22Rv1 (cell line): Measurements from ENCODE around the gene PIGZ.

Experiments used
- H3K27ac ChIP-seq: fragments of 450-650 bp; 2 replicates; pipeline ENCODE4 v1.5.1; 2017
- ZFX ChIP-seq: fragments of 450-650 bp; IDR thresholded peaks from 2 replicates; pipeline ENCODE4 v1.6.1; 2017; ENCODE audit warnings: antibody characterized with exemption, borderline replicate concordance
- TF ChIP-seq, protein P1 (sequence below): fragments of 450-650 bp; IDR thresholded peaks from 2 replicates; pipeline ENCODE4 v1.5.1; 2017; ENCODE audit warnings: mild to moderate bottlenecking

The PIGZ gene

DNA sequence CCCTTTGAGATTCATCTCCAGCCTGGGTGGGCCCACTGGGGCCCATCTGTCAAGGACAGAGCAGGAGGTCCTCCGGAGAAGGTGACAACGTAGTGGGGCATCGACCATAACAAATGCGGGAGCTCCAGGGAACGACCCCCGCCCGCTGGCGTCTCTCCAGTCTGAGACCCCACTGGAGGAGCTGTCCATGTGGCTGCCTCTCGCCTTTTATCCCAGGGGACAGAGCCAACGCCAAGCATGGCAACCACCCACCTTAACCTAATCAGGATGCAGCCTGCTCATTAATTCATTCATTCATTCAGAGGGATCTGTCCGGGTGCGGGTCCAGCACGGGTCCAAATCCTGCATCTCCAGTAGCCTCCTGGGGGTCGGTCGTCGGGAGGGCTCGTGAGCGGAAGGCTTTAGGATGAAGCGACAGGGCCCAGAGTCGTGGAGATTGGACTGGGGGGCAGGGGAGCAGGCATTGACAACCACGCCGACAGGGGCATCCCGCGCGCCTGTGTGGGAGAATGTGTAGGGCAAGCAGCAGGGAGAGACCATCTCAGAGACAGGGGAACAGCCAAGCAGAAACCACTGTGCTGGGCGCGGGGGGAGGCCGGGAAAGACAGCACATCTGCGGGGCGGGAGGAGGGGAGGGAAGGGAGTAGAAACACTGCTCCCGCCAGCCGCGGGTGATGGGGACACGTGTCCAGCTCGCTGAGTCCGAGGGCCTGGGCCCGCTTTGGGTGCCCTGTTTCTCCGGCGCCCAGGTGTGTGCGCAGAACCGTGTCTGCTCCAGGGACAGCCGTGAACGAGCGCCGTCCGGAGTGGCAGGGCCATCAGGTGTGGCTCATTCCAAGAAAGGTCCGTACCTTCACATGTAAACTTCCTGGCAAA lies 1.9 kb downstream of the PIGZ start:
- TF ChIP-seq, protein P1, sequence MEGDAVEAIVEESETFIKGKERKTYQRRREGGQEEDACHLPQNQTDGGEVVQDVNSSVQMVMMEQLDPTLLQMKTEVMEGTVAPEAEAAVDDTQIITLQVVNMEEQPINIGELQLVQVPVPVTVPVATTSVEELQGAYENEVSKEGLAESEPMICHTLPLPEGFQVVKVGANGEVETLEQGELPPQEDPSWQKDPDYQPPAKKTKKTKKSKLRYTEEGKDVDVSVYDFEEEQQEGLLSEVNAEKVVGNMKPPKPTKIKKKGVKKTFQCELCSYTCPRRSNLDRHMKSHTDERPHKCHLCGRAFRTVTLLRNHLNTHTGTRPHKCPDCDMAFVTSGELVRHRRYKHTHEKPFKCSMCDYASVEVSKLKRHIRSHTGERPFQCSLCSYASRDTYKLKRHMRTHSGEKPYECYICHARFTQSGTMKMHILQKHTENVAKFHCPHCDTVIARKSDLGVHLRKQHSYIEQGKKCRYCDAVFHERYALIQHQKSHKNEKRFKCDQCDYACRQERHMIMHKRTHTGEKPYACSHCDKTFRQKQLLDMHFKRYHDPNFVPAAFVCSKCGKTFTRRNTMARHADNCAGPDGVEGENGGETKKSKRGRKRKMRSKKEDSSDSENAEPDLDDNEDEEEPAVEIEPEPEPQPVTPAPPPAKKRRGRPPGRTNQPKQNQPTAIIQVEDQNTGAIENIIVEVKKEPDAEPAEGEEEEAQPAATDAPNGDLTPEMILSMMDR: no peak
- no peak overlapping the region for H3K27ac ChIP-seq

DNA sequence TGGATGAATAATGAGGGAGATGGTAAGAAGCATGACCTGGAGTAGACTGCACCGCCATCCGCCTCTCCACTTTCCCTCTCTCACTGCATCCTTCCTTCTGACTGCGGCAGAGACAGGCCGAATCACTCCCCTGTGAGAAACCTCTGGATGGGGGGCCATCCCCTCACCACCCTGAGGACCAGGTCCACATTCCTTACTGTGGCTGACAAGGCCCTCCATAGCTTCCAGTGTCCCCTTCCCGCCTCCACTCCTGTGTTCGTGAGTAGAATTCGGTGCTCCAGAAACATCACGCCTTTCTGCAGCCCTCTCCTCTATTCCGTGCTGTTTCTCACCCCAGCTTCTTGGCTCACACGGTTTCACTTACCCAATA lies 2.8 kb downstream of the PIGZ start:
- TF ChIP-seq ZFX: no peak
- TF ChIP-seq, protein P1: no peak
- H3K27ac ChIP-seq: no peak overlapping the region

DNA sequence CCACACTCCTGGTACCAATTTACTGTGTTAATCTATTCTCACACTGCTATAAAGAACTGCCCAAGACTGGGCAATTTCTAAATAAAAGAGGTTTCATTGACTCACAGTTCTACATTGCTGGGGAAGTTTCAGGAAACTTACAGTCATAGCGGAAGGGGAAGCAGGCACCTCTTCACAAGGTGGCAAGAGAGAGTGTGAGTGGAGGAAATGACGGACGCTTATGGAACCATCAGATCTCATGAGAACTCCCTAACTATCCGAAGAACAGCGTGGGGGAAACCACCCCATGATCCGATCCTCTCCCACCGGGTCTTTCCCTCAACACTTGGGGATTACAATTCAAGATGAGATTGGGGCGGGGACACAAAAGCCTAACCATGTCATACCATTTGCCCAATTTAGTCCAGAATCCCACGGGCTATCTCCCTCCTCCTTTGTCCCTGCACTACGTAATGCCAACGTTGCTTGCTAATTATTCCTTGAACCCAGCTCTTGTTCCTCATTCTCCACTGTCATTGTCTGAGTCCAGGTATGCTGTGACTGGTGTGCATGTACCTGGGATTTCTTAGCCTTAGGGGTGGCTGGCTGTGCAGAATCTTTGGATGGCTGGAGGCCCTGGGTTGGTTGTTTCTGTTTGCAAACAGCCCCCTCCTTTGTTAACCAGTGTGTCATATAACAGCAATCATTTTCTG lies 3.4 kb downstream of the PIGZ start:
- H3K27ac ChIP-seq: no peak overlapping the region
- TF ChIP-seq ZFX: no peak
- TF ChIP-seq, protein P1: no peak

DNA sequence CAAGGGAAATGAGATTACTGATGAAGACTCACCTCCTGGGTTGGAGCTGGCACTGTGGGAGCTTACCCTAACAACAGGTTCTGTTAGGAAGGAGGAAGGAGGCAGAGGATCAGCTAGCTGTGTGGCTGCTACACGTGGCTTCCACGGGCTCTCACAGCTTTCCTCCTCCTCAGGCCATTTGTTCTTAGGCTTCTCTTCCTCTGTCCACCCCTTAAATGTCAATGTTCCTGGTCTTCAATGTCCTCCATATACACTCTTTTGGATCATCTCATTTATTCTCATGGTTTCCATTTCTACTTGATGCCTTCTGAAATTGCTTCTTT lies 5.0 kb downstream of the PIGZ start:
- TF ChIP-seq, protein P1: no peak
- no peak for TF ChIP-seq ZFX
- H3K27ac ChIP-seq: no peak overlapping the region

DNA sequence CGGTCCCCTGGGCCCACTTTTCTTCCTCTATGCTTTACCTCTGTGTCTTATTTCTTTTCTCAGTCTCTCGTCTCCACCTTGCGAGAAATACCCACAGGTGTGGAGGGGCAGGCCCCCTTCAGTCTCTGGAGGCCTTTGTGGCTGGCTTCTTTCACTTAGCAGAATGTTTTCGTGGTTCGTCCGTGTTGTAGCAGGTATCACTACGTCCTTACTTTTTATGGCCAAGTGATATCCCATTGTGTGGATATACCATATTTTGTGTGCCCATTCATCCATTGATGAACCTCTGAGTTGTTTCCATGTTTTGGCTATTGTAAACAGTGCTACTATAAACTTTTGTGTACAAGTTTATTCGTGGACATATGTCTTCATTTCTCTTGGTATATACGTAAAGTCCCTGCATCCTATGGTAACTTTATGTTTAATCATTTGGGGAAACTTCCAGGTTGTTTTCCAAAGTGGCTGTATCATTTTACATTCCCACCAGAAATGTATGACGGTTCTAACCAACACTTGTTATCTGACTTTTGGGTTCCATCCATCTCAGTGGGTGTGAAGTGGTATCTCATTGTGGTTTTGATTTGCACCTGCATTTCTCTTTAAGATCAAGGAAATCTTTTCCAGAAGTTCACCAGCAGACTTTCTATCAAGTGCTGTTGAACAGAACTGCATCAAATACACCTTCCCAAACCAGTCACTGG lies 5.6 kb downstream of the PIGZ start:
- no peak for TF ChIP-seq ZFX
- TF ChIP-seq, protein P1: no peak

DNA sequence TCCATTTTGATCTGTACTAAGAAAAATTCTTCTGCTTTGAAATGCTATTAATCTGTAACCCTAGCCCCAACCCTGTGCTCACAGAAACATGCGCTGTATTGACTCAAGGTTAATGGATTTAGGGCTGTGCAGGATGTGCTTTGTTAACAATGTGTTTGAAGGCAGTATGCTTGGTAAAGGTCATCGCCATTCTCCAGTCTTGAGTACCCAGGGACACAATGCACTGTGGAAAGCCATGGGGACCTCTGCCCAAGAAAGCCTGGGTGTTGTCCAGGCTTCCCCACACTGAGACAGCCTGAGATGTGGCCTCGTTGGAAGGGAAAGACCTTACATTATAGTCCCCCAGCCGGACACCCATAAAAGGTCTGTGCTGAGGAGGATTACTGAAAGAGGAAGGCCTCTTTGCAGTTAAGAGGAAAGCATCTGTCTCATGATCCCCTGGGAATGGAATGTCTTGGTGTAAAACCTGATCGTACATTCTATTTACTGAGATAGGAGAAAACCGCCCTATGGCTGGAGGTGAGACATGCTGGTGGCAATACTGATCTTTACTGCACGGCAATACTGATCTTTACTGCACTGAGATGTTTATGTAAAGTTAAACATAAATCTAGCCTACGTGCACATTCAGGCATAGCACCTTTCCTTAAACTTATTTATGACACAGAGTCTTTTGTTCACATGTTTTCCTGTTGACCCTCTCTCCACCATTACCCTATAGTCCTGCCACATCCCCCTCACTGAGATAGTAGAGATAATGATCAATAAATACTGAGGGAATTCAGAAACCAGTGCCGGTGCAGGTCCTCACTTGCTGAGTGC lies 6.3 kb downstream of the PIGZ start:
- no peak overlapping the region for H3K27ac ChIP-seq
- TF ChIP-seq, protein P1: no peak
- TF ChIP-seq ZFX: no peak

More for the DNA sequence above, 5.6 kb downstream of the PIGZ start:
- no peak overlapping the region for H3K27ac ChIP-seq
